Measurements from ENCODE around the gene ARHGAP15.

ARHGAP15 gene

DNA sequence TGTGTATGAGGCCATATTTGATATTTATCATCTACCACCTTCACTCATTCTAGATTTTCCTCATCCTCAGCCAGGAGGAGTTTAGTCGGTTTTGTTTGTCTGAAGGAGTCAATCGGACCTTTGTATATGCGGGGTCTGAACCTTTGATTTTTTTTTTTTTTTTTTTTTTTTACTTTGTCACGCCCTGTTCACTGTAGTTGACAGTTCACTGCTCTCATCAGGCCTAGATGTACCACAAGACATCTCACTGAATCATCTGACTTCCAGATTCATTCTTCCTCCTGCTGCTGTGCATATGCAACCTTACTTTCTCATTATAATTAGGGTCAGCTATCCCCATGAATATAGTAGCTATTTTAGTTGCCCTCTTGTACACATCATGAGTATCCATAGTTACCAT is 133.2 kb downstream of the ARHGAP15 start:
- DNase-seq = no peak

DNA sequence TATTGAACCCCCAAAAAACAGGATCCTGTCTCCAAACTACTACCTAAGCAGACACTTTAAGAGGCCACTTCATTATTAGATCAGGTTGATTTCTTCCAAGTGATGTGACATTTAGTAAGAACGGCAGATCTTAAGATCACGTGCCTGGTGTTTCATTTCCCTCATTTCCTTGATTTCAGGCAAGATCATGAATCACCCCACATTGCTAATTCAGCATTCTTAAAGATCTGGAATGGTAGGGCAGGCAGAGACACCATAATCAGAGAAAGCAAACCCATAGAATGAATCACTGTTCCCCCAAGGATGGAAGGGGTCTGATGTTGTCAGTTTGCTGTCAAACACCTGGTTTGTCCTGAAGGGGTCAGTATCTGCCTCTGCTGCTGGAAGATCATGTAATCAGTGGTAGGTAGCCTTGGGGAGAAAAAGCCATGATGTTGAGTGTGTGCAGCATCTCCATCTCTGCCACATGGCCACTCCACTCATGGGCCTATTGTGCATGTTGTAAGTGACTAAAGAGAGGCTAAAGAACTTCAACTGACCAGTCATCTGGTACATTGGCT is 133.9 kb downstream of the ARHGAP15 start:
- DNase-seq = no peak

DNA sequence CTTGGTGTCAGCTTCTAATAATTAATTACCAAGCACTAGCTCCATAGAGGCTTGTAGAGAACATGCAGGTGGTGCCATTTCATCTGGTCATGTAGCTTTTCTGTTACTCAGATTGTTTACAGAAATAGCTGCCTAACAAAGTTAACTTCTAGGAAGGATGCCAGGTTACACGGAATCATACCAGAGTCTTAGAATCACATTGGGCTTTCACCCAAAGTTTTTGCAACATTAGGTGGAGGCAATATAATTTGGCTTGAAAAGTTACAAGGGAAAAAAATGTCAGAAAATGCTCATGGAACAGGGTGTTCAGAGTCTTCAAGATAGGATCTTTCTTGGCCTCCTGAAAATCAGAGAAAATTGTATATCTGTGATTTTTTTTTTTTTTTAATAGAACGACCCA is 135.6 kb downstream of the ARHGAP15 start:
- no peak for DNase-seq

DNA sequence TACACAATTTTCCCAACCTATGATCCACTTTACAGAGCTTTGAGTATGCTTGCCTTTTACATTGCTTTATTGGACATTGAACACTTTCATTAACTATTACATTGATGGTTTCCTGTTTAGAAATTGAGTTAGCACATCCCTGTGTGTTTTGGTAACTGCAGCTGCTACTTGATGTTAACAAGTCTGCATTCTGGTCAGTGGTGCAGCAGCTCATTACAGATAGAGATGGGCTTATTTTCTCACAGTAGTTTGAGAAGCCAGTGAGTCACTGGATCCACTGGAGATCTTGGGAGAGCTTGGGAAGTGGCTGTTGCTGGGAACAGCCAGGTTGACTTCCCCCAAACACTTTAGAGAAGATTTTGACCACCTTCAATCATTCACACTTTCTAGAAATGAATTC is 150.5 kb downstream of the ARHGAP15 start:
- DNase-seq = no peak

DNA sequence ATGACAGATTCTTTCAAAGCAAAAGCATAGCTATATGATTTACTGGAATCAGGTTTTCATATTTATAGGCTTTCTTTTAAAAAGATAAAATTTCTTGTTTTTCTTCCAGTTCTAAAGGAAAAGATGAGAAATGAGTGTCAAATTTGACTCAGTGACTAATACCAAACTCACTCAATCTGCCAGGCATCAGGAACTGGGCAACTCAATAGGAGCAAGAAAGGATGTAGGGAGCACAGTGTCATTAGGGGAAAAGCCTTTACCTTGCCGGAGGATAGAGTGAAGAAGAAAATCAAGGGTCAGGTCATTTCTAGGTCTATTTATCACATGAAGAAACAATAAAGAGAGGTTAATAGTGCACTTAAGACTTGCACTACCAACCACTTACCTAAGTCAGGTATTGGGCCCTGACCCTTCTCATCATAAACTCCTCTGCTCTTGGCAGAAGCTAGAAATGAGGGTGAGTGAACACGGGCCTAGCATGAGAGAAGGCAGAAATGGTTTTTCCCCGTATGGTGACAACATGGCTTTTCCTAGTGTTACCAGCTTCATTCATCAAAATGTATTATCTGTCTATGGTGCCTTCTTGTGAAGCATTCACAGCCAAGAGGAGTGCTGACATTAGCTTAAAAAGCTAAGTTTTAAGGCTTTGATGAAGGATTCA is 151.0 kb downstream of the ARHGAP15 start:
- DNase-seq = no peak

DNA sequence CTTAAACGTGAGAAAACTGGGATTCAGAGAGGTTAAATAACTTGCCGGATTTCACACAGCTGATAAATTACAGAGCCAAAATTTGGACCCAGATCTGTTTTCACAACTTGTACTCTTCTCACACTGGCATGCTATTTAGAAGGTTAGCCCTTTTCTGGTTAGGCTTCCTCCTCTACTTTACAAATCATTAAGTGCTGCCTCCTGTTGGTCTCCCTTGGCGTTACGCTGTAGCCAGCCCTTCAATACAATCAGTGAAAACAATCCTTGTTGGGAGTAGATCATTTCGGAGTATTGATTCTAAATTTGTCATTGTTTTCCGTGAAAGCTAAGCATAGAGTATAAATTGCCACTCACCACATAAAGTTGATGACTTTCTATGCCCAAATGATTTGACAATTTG is 153.5 kb downstream of the ARHGAP15 start:
- DNase-seq = no peak

- DNase-seq = peak in 1 of 51 donors; percentile 0
Measured at GRCh38 chr2:143284087-143284675, 155.0 kb downstream of the ARHGAP15 start.

GRCh38 chr2:143289025-143289424 is 159.8 kb downstream of the ARHGAP15 start:
- no peak for DNase-seq

DNA sequence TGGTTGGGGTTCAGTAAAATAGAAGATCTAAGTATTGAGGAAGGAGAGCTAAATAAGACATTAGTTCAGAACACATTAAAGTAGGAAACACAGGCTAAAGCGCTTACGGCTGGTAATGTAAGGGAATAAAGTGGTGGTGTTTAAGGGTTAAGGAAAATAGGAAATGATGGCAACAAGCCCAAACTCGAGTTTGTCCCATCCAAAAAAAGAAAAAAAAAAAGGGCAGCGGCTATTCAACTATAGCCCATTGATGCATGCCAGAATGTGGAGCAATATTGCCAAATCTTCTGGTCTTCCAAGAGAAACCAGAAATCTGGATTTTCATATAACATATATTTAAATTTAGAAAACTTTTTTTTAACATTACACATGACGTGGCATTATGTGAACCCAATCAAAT is 161.0 kb downstream of the ARHGAP15 start:
- no peak for DNase-seq

GRCh38 chr2:143294068-143294467 is 164.8 kb downstream of the ARHGAP15 start:
- no peak for DNase-seq

DNA sequence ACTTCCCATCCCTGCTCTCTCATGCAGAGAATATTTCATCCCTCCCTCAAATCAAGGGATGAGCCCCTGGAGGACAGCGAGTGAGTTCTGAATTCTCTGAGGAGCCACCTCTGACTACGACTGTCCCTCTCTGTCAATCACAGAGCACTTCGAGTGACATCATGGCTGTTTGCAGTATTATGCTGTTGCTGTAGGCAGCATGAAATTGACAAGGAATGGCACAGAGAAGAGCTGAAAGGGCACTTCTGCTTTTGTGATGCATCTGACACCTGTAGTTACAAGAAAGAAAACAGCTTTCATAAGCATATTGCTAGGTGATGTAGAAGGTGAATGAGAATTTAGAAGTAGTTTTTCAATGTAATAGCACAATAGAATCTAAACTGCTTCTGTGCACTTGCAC is 166.9 kb downstream of the ARHGAP15 start:
- no peak for DNase-seq

DNA sequence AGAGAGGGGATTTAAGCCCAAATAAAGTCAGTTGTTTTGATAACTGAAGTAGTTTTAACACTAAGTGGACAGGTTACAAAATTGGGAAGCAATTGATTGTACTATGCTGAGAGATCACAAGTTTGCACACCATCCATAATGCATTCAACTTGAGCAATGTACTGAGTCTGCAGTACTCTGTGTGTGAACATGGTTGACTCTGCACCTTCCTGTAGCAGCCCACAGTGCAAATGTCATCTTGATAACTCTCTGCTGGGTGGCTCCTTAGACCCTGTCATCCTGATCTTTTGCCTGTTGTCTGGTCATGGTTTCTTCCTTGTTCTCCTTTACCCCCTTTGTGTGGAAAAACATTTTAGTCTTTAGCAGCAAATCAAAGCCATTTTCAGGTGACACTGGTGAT is 168.0 kb downstream of the ARHGAP15 start:
- no peak for DNase-seq

DNA sequence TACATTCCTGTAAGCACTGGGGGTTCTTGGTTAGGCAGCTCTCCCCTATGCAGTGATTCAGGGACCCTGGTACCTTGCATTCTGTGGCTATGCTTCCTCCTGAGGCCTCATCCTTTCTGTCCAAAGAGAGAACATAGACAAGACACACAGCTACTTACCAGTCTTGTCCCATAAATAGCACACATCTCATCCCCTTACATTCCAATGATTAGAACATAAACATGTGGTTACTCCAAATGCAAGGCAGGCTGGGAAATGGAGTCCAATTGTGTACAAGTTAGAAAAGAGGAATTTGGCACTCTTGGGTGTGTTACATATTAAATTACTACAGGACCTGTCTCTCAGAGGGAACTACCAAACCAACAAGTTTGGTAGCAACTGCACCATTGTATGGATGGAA is 171.3 kb downstream of the ARHGAP15 start:
- no peak for DNase-seq

GRCh38 chr2:143311426-143311825 is 182.2 kb downstream of the ARHGAP15 start:
- DNase-seq = no peak

DNA sequence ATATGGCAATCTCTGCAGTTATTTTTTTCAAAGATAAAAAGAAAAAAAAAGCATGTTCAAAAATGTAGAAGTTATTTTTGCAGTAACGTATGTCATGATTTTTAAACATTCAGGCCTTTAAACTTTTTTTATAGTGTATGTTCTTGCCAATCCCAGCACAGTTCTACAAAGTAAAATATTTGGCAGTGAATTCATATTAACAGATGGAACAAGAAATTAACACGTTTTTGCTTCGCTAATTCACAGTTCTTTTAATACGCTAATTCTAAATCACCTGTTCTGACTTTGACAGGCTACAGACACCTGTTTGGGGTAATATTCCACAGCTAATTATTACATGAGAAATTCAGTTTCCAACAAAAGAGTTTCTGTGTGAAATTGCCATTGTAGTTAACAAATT is 183.2 kb downstream of the ARHGAP15 start:
- DNase-seq = no peak

DNA sequence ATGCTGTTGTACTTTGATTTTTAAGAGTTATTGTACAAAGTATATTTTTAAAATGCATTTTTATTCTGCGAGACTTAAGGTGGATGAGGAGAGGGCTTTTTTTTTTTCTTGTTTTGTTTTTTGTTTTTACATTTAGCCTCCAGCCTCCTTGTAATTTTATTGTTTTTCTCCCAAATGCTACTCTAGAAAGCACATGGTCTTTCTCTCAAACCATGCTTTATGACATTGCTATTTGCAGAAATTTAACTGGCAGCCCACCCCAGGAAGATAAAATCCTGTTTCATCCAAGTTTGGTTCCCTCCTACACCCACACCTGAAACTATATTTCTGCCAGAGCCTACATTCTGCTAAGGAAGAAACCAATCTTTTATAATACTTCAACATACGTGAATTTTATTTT is 184.6 kb downstream of the ARHGAP15 start:
- DNase-seq = no peak

DNA sequence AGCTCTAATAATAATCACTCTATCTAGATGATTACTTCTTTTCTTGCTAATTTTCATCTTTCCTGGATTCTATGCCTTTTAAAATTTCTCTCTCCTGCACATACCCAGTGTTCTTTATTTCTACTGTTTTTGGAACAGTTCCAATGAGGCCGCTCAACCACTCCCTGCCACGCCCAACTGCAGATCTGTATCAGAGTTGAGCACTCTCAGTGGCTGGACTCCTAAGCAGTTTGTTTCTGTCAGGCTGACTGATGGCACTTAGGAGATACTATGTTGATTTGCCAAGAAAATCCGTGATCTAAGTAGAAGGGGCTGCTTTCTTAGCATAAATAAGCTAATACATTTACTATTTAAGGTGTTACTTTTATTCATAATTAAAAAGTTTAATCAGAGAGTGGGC is 192.8 kb downstream of the ARHGAP15 start:
- DNase-seq = no peak

GRCh38 chr2:143329288-143329687 is 200.1 kb downstream of the ARHGAP15 start:
- no peak for DNase-seq

DNA sequence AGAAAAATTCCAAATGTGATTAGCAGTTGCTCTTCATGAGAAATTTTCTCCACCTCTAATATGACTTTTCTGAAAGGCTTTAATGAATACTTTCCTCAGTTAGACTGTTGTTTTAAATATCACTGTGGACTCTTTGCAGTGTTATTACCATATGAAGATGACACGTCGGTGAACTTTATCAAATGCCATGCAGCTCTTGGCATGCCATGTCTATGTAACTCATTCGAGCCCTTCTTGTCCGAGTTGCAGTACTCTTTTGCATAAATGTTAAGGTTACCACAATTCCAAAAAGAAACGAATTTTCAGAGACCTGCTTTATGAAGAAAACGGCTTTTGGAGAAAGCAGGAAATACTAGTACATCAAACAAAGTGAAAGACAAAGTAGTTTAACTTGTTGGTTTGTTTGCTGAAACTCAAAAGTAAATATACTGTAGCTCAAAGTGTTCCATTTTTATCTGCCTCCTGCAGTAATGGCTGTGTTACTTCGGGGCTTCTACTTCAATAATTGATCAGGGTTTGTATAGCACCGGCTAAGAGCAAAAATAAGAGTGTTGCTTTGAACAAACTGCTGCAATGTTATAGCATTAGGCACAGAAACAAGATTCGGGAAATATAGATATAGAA is 204.1 kb downstream of the ARHGAP15 start:
- no peak for DNase-seq

DNA sequence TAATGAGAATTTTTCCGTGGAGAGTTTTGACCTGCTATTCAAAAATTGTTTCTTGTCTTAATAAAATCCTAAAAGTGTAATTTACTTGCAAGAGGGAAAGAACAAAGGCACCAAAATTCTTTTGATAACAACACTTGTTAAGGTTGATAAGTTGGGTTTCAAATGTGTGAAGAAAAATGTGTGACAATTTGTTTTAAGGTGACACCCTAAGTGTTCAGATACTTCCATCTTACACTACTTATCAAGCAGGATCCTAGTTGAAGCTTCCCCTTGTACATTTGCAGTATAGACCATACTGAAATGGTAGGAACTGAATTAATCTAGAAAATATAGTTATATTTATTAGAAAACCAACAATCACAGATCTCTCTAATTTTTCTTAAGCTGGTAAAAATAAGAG is 204.6 kb downstream of the ARHGAP15 start:
- DNase-seq = no peak

GRCh38 chr2:143334837-143335236 is 205.6 kb downstream of the ARHGAP15 start:
- no peak for DNase-seq

GRCh38 chr2:143336719-143337210 is 207.5 kb downstream of the ARHGAP15 start:
- no peak for DNase-seq

DNA sequence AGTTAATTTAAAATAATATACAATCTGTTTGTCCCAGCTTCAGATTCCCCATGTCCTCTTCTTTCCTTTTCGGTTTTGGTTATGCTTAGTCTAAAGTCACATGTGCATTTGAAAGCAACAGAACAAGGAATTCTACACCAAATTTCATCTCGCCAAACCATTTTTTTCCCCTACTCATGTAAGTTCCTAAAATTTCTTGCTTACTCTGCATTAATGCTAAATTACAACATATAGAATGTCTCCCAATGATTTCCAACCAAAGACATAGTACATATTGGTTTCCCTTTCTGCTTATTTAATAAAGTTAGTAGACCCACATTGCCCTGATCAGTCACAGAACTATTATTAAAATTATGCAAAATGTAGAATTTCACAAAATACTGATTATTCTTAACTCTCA is 212.3 kb downstream of the ARHGAP15 start:
- DNase-seq = no peak

All from hypothalamus (tissue), 51 donors.